ENCODE measurements around the gene BMP10. TPM values are rescaled to one million over a fixed set of nuclear protein-coding genes. Genes with fewer than 3 reads are reported as not detected.

Gene BMP10
- total and polyA plus RNA-seq, 2 of the 8 experiments (the other 6 are each of a cell fraction or from before 2014, with no cell fraction given): not detected

- Histone ChIP-seq H2AK5ac (ENCODE audit: low read depth, low read length) (no peak overlapping the region), H3K4me2 (ENCODE audit: insufficient read depth in 1 of 2, low read depth in 2 of 2, low read length in 2 of 2) (no peak overlapping the region), H3K79me2 (ENCODE audit: control insufficient read depth in 1 of 2, insufficient read depth in 2 of 2, low read length in 2 of 2) (no peaks in the 10 kb centered on the region), H2BK20ac (ENCODE audit: low read length) (no peak overlapping the region), H3K18ac (ENCODE audit: extremely low read depth, low read length) (no peak overlapping the region), H4K91ac (replicated peaks; ENCODE audit: insufficient read length, low read length) (no peak overlapping the region), H3K23me2 (ENCODE audit: low read depth, low read length) (no peaks in the 10 kb centered on the region), H3K14ac (ENCODE audit: insufficient read length) (no peak overlapping the region), H3K56ac (replicated peaks; ENCODE audit: insufficient read length, low read depth, low read length) (no peak overlapping the region), H3K4me1 (replicated peaks in 1 of 4; ENCODE audit: control insufficient read depth in 3 of 4, insufficient read depth in 4 of 4, low read length in 3 of 4) (peaks cover 0 to 7% (median 4%) of the 10 kb centered on the region in 4 experiments; a peak in 4 of 7 replicates), H4K20me1 (replicated peaks in 1 of 2; ENCODE audit: control insufficient read depth in 1 of 2, insufficient read depth in 2 of 2, low read length in 2 of 2) (no peaks in the 10 kb centered on the region), H3K9ac (replicated peaks in 1 of 4; ENCODE audit: extremely low read depth in 1 of 4, low read depth in 3 of 4, low read length in 3 of 4) (no peak overlapping the region), H3K23ac (ENCODE audit: insufficient read length) (no peak overlapping the region), H2BK120ac (replicated peaks; ENCODE audit: low read depth, low read length) (no peak overlapping the region), H3K79me1 (ENCODE audit: low read depth, low read length) (no peaks in the 10 kb centered on the region), H3K9me3 (ENCODE audit: insufficient read depth in 2 of 2, low read depth in 1 of 2, low read length in 1 of 2) (no peaks in the 10 kb centered on the region), H3K4me3 (ENCODE audit: extremely low read depth in 1 of 4, insufficient read depth in 2 of 4, low read depth in 3 of 4, low read length in 4 of 4) (no peak overlapping the region), H2BK5ac (ENCODE audit: low read depth, low read length) (no peak overlapping the region), H2BK12ac (ENCODE audit: low read depth, low read length) (no peak overlapping the region), H3K4ac (replicated peaks; ENCODE audit: insufficient read length, low read depth, low read length) (no peak overlapping the region), H4K8ac (ENCODE audit: extremely low read depth, insufficient read depth, low read length) (no peak overlapping the region), H4K5ac (ENCODE audit: insufficient read length, low read depth, low read length) (no peak overlapping the region), H3K27ac (ENCODE audit: low read depth, low read length) (no peak overlapping the region), H2BK15ac (ENCODE audit: low read length) (no peak overlapping the region), H3K36me3 (ENCODE audit: control insufficient read depth in 2 of 4, insufficient read depth in 4 of 4, low read length in 3 of 4) (no peaks in the 10 kb centered on the region), H3K27me3 (replicated peaks in 1 of 4; ENCODE audit: control insufficient read depth in 3 of 4, extremely low read depth in 1 of 4, insufficient read depth in 3 of 4, low read length in 3 of 4) (no peaks in the 10 kb centered on the region), H2AFZ (ENCODE audit: low read length) (no peak overlapping the region)
- CTCF ChIA-PET (ENCODE audit: partially characterized antibody): interaction anchor here (5.0 kb wide), 1 partner anchor 13 kb away, joined by 54 read pairs; no protein-coding TSS in a partner anchor
- TF ChIP-seq SIX5 (IDR thresholded peaks at IDR 0.05; ENCODE audit: low read depth, low read length): no peak
- no peak for TF ChIP-seq KDM5A (IDR thresholded peaks at IDR 0.05; ENCODE audit: low read length)
- no peak for TF ChIP-seq CTCF (IDR thresholded peaks at IDR 0.05; ENCODE audit: control extremely low read depth in 1 of 3, insufficient read depth in 1 of 3, low read depth in 1 of 3, low read length in 3 of 3)
- TF ChIP-seq CHD1 (IDR thresholded peaks at IDR 0.05; ENCODE audit: low read depth, low read length): no peak
- TF ChIP-seq ASH2L (IDR thresholded peaks at IDR 0.05; ENCODE audit: low read length): no peak
- 50% methylated on average over 2 of the region's 2 CpGs; no CpG with 5 or more reads in 1 of the 2 experiments for WGBS, 2 experiments (ENCODE audit: extremely low coverage in 1 of 2, insufficient coverage in 1 of 2, insufficient read length in 1 of 2, insufficient replicate concordance in 2 of 2, low coverage in 1 of 2, low lambda C conversion rate in 2 of 2, missing lambda C conversion rate in 1 of 2)
- FAIRE-seq: no peak
- POLR2A ChIA-PET (ENCODE audit: partially characterized antibody): interaction anchor here (1.1 kb wide), 1 partner anchor 19 kb away, joined by 3 read pairs; no protein-coding TSS in a partner anchor
- DNase-seq (ENCODE audit: low read depth in 1 of 2, low spot score in 2 of 2): no peak
Observed at GRCh38 chr2:68912732-68913131, 41.5 kb upstream of the BMP10 start.
